OCI-LY1 (cell line): ENCODE results near the gene S100G.

Experiments used
- H2AFZ ChIP-seq: fragments of 200-600 bp; sonication (generic), shearing (Covaris generic); 2 replicates; pipeline ENCODE4 v1.6.0; 2014; ENCODE audit warnings: antibody characterized with exemption, mild to moderate bottlenecking, low read length
- H3F3A ChIP-seq: fragments of 200-600 bp; sonication (generic), shearing (Covaris generic); 2 replicates; pipeline ENCODE4 v1.6.0; 2014; ENCODE audit warnings: mild to moderate bottlenecking, antibody characterized with exemption, low read length, moderate library complexity; ENCODE audit not compliant: insufficient read depth
- H3K27ac ChIP-seq: fragments of 200-600 bp; sonication (generic); 2 replicates; pipeline ENCODE4 v1.5.1; 2014; ENCODE audit warnings: low read length, mixed run types, mild to moderate bottlenecking, low read depth; ENCODE audit not compliant: poor library complexity, severe bottlenecking
- H3K27me3 ChIP-seq: fragments of 200-600 bp; sonication (generic); 2 replicates; pipeline ENCODE4 v1.6.0; 2014; ENCODE audit warnings: antibody characterized with exemption, mild to moderate bottlenecking, low read length, moderate library complexity; ENCODE audit not compliant: insufficient read depth
- H3K36me3 ChIP-seq: fragments of 200-600 bp; sonication (generic); 2 replicates; pipeline ENCODE4 v1.6.1; 2014; ENCODE audit warnings: mild to moderate bottlenecking, antibody characterized with exemption, low read length, moderate library complexity, mixed read lengths; ENCODE audit not compliant: insufficient read depth
- H3K4me1 ChIP-seq: fragments of 200-600 bp; sonication (generic); 2 replicates; pipeline ENCODE4 v1.5.1; 2014; ENCODE audit warnings: mild to moderate bottlenecking, low read length, moderate library complexity; ENCODE audit not compliant: insufficient read depth, severe bottlenecking
- H3K4me2 ChIP-seq: fragments of 200-600 bp; sonication (generic), shearing (Covaris generic); 2 replicates; pipeline ENCODE4 v1.6.1; 2014; ENCODE audit warnings: low read length
- H3K4me3 ChIP-seq: fragments of 200-600 bp; sonication (generic); 2 replicates; pipeline ENCODE4 v1.5.1; 2014; ENCODE audit warnings: low read length, low read depth, mild to moderate bottlenecking, mixed read lengths; ENCODE audit not compliant: poor library complexity, severe bottlenecking
- H3K79me2 ChIP-seq: fragments of 200-600 bp; shearing (Covaris generic); 2 replicates; pipeline ENCODE4 v1.6.1; 2016; ENCODE audit warnings: mixed run types, low read length, mixed read lengths; ENCODE audit not compliant: insufficient read depth
- H3K9ac ChIP-seq: fragments of 200-600 bp; sonication (generic), shearing (Covaris generic); 2 replicates; pipeline ENCODE4 v1.6.1; 2014; ENCODE audit warnings: mild to moderate bottlenecking, low read length, mixed read lengths
- H3K9me2 ChIP-seq: fragments of 200-600 bp; sonication (generic), shearing (Covaris generic); 2 replicates; pipeline ENCODE4 v1.6.1; 2014; ENCODE audit warnings: low read depth, mild to moderate bottlenecking, low read length, mixed read lengths
- H3K9me3 ChIP-seq: fragments of 200-600 bp; shearing (Covaris generic); 2 replicates; pipeline ENCODE4 v1.6.1; 2014; ENCODE audit warnings: low read length, mixed read lengths
- H4K20me1 ChIP-seq: fragments of 200-600 bp; sonication (generic), shearing (Covaris generic); 2 replicates; pipeline ENCODE4 v1.6.0; 2016; ENCODE audit warnings: mild to moderate bottlenecking, low read length; ENCODE audit not compliant: insufficient read depth
- CTCF ChIP-seq: fragments of 200-600 bp; sonication (generic), shearing (Covaris generic); IDR thresholded peaks from 2 replicates; pipeline ENCODE4 v1.5.1; 2017; ENCODE audit warnings: mild to moderate bottlenecking, antibody characterized with exemption, low read length, moderate library complexity, mixed read lengths
- EZH2 ChIP-seq: fragments of 200-600 bp; sonication (generic), shearing (Covaris generic); IDR thresholded peaks from 2 replicates; pipeline ENCODE4 v1.8.0; 2017; ENCODE audit warnings: borderline replicate concordance, mixed run types, mild to moderate bottlenecking, antibody characterized with exemption, low read length, moderate library complexity, mixed read lengths

Gene S100G

GRCh38 chrX:16664074-16664473 is 14.1 kb downstream of the S100G start:
- Histone ChIP-seq H3K9me3 (no peaks in the 10 kb centered on the region), H3K27ac (no peak overlapping the region), H3F3A (no peaks in the 10 kb centered on the region), H2AFZ (no peak overlapping the region), H3K9ac (no peak overlapping the region), H4K20me1 (no peaks in the 10 kb centered on the region), H3K36me3 (peaks cover 53% of the 10 kb centered on the region), H3K27me3 (no peaks in the 10 kb centered on the region), H3K4me1 (no peaks in the 10 kb centered on the region), H3K4me3 (no peak overlapping the region), H3K9me2 (no peaks in the 10 kb centered on the region), H3K79me2 (no peaks in the 10 kb centered on the region), H3K4me2 (no peak overlapping the region)
- TF ChIP-seq CTCF: no peak
- TF ChIP-seq EZH2: no peak

GRCh38 chrX:16664626-16665025 is 14.7 kb downstream of the S100G start:
- Histone ChIP-seq H3K4me3 (no peak overlapping the region), H3K36me3 (peaks cover 58% of the 10 kb centered on the region), H3K9ac (no peak overlapping the region), H4K20me1 (no peaks in the 10 kb centered on the region), H3K4me1 (no peaks in the 10 kb centered on the region), H2AFZ (no peak overlapping the region), H3K27me3 (no peaks in the 10 kb centered on the region), H3K4me2 (no peak overlapping the region), H3K27ac (no peak overlapping the region), H3K9me3 (no peaks in the 10 kb centered on the region), H3K9me2 (no peaks in the 10 kb centered on the region), H3F3A (no peaks in the 10 kb centered on the region), H3K79me2 (no peaks in the 10 kb centered on the region)
- TF ChIP-seq CTCF (no peak), EZH2 (no peak)

GRCh38 chrX:16665089-16665488 is 15.1 kb downstream of the S100G start:
- TF ChIP-seq EZH2: no peak
- no peak for TF ChIP-seq CTCF

More at GRCh38 chrX:16665089-16665488, 15.1 kb downstream of the S100G start:
- Histone ChIP-seq H3K27ac (no peak overlapping the region), H2AFZ (no peak overlapping the region), H3K79me2 (no peaks in the 10 kb centered on the region), H4K20me1 (no peaks in the 10 kb centered on the region), H3K4me1 (no peaks in the 10 kb centered on the region), H3K36me3 (peaks cover 63% of the 10 kb centered on the region), H3K9ac (no peak overlapping the region), H3K9me3 (no peaks in the 10 kb centered on the region), H3F3A (no peaks in the 10 kb centered on the region), H3K4me3 (no peak overlapping the region), H3K9me2 (no peaks in the 10 kb centered on the region), H3K4me2 (no peak overlapping the region), H3K27me3 (no peaks in the 10 kb centered on the region)
